Glomerular endothelial cell (primary cell): Measurements from ENCODE around the gene ADAM12. TPM values are rescaled to one million over a fixed set of nuclear protein-coding genes. Genes with fewer than 3 reads are reported as not detected.

ENCODE experiments used
- DNase-seq: peaks from one replicate; pipeline ENCODE4 v3.0.0-alpha.2; 2011; ENCODE audit warnings: low read depth, low spot score; ENCODE audit errors: extremely low read depth
- total RNA-seq: library from RNA; depleted of rRNA; stranded (reverse); fragments of >200 nt; gene quantifications from 2 replicates; pipeline ENCODE4 v1.2.3, GENCODE V29; 2015

The ADAM12 gene
- total RNA-seq, 1 donor from 2014 or later = 15.4 TPM

DNA sequence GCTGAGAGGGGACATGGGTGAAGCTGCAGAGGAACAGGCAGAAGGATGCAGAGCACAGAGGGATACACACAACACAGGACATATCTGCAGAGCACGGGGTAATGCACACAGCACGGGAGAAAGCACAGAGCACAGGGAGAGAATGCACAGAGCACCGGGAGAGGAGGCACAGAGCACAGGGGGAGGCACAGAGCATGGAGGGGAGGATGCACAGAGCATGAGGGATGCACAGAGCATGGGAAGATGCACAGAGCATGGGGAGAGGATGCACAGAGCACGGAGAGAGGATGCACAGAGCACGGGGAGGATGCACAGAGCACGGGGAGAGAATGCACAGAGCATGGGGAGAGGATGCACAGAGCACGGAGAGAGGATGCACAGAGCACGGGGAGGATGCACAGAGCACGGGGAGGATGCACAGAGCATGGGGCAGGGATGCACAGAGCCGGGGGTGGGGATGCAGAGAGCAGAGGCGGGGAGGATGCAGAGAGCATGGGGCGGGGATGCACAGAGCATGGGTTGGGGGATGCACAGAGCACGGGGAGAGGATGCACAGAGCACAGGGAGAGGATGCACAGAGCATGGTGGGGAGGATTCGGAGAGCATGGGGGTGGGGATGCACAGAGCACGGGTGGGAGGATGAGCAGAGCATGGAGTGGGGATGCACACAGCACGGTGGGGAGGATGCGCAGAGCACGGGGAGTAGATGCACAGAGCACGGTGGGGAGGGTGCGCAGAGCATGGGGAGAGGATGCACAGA, 230.0 kb downstream of the ADAM12 start:
- no peak for DNase-seq

DNA sequence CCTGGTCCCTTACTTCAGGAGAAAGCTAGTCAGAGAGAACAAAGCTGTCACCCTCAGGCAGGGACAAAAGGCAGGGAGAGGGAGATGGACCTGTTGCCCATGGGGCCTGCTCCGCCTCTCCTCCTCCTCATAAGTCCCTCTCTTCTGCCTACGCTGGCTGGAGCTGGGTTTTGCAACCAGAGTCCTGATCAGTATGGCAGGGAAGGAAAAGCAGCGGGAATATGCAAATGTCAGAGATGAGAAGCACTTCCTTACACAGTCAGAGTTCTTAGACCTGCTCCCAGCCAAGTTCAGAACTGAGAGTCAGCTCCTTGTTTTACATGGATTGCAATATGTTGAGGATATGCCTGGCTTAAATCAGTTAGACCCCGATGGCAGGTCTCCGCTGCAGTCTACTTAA, 231.1 kb downstream of the ADAM12 start:
- no peak for DNase-seq

DNA sequence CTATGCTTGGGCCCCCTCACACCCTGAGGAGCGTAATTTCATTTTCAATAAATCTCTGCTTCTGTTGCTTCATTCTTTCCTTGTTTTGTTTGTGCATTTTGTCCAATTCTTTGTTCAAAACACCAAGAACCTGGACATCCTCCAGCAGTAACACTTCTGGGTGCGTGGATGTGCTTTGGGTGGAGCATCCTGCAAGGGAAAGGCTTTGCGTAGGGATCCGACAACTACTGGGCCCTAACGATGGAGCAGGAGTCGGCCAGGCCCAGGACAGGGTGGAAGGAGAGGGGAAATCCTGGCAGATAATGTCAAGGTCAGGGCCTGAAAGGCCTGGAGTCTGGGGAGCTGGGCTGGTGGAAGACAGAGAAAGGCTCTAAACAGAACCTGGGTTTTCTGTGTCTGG, 231.8 kb downstream of the ADAM12 start:
- no peak for DNase-seq

DNA sequence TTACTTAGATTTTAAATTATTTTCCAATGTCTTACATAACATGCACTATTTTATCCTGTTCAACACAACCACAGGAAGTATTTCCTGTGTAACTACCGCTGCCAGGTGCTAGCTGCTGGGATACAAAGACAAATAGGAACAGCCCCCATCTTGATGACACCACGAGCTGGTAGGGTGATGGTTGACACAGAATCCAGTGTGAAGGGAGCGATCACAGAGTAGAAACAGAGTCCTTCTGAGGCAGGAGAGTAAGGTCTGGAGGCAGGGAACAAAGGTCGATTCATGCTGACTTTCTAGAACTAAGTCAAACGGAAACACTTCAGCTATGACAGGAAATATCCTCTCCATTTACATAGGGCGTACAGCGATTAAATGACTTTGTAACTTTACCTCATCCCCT, 232.3 kb downstream of the ADAM12 start:
- DNase-seq = no peak

DNA sequence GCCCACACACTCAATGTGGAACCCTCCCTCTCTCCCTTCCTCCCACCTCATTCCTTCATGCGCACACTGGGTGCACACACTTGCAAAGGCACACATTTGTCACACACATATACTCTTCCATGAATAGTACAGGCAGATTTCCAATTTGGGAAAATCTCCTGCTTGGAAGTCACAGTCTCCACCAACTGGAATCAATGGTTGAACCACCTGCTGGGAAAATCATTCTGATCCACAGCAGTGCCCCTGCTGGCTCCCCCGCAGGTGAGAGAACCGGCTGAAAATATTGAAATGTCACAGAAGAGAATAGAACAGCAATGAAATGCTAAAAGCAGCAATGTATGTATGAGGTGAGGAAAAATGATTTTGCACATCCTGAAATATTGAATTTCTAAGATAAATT, 232.7 kb downstream of the ADAM12 start:
- no peak for DNase-seq

DNA sequence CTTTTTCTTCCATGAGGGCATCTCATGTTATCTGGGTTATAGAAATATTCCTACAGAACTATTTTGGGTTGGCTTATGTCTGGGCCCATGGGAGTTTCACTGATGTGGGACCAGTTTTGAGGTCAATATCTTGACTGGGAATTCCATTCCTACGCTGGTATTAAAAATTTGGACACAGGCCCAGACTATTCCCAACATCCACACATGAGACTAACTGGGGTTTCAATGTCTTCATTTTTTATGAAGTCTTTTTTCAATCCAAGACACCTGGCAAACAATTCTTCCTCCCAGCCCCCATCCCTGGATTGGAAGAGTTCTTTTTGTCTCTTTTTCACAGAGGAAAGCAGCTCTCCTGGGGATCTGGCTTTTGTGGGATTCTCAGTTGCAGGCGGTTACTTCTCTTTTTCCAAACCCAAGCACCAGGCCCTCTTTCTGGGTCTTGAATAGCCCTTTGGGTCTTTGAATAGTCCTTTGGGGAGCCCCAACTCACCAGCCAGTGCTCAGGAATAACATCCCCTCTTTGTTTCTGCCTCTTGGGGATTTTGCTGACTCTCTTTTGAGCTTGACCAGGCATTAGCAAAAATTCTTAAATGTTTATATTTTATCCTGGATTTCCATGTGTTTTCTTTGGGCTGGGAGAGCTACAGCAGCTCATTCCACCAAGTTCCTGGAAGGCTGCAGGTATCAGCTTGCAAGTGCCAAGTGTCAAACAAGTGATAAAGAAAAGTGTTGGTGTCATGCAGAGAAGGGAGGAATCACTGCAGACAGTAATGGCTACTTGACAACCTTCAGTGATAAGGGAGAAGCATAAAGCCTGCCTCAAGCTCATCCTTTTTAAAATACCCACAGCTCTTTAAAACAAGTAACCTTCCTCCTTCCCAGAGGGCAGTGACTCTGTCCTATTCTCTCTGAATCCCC, 234.3 kb downstream of the ADAM12 start:
- DNase-seq = no peak

DNA sequence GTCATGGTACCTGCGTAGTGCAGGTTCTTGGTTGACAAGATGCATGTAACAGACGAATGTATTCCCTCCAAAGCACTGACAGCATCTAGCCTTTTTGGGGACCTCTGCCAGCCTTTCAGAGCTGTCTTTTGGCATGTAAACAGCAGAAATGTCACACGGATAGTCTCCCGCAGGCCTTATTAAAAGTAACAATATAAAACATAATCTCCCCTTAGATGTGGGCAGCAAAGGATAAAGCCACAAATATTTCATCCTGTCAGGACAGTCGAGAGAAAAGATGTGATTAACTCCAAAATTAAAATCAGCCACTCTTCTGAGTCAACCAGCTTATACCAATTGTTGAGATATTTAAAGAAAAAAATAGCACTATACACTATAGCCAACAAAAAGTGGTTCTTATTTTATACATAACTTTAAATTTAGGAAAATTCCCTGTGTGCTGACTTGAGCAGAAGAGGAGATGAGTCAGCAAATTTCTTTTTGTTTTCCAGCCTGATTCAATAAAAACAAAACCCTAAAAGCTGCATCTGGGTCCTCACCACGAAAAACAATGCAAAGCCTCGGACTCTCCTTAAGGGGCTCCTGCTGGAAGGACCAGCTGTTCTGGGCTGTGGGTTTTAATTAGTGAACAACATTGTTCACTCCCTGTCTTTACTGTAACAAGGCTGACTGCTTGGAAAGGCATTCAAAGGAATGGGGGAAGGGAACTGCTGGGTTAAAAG, 240.2 kb downstream of the ADAM12 start:
- DNase-seq = no peak

DNA sequence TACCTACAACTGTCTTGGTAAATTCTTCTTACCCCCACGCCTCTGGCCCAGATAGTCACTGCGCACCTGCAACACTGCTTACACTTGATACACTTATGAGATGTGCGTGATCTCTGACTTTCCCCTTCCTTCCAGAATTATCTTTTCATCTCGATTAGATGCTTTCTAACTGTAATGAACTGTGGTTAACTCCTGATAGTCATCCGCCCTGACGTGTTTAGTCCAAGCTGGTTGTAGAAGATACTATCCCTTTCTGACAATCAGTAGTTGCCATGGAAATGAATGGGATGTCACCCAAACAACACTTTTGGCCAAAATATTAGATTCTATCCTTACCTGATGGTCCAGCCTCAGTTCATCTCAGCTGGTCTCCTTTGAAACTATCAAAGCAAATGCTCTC, 241.5 kb downstream of the ADAM12 start:
- no peak for DNase-seq

DNA sequence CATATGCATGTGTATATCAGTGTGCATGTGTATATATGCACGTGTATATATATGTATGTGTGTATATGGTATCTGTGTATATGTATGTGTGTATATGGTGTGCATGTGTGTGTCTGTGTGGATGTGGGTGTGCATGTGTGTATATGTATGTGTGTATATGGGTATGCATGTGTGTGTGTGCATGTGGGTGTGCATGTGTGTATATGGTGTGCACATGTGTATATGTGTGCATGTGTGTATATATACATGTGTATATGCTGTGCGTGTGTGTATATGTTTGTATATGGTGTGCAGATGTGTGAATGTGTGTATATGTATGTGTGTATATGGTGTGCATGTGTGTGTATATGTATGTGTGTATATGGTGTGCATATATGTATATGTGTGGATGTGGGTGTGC, 245.2 kb downstream of the ADAM12 start:
- DNase-seq = no peak

DNA sequence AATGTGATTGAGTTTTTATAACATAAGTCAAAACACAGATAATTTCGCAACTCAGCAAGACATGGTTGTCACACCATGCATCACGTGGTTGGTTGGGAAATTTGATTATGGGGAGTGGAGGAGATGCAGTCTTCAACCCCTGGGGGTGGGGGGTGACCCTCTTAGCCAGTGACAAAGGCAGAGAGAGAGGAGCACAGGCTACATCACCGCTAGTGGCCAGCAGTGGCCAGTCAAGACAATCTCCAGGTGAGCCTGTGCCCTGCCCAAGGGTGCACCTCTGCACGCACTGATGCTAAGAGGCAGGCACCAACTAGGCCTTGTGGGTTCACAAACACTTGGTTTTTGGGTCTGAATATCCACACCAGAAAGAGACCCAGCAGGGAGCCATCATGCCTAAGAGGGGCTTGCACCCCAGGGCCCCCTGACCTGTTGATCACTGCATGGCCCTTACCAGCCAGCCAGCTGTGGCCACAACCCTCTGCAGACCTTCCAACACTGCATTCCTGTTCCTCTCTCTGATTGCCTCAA, 247.5 kb downstream of the ADAM12 start:
- DNase-seq = no peak

DNA sequence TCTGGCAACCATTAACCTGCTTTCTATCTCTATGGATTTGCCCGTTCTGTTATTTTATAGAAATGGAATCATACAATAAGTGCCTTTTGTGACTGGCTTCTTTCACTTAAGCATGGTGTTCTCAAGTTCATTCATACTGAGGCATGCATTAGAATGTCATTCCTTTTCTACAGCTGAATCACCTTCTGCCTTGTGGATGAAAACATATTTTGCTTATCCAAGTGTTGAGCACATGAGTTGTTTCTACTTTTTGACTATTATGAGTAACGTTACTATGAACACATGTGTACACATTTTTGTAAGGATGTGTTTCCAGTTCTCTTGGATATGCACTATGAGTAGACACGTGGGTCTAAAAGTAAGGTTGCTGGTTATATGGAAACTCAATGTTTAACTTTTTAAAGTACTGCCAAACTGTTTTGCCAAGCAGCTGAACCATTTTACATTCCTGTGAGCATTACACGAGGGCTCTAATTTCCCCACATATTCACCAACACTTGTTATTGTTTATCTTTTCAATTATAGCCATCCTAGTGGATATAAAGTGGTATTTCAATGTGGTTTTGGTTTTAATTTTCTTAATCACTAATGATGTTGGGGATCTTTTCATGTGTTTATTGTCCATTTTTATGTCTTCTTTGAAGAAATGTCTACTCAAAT, 250.6 kb downstream of the ADAM12 start:
- no peak for DNase-seq

DNA sequence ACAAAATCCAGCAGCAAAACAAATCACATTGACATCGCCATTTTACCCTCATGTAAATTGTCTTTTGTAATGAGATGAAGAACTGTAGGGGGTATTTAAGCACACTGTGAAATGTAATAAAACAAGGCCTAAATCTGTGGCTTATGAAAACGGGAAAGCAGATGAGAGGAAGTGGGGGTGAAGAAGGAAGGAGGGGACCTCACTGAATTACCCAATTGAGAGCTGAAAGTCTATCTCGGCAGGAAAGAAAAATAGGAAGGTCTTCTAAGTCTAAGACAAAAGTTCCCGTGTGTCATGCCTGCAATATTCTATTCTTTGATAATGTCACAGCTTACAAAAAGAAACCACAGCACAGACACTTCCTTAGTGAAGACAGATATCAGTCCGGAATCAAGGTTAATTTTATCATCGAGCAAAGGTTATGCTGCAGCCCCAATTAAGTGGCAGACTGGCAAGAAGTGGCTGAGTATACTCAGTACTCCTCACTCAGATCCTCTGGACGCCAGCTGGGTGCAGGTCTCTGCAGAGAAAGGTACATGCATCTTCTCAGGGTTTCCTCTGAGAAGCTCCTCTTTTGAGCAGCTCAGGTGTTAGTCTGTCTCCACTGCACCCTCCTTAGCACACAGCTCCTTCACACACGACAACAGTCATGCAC, 252.2 kb downstream of the ADAM12 start:
- DNase-seq = no peak

DNA sequence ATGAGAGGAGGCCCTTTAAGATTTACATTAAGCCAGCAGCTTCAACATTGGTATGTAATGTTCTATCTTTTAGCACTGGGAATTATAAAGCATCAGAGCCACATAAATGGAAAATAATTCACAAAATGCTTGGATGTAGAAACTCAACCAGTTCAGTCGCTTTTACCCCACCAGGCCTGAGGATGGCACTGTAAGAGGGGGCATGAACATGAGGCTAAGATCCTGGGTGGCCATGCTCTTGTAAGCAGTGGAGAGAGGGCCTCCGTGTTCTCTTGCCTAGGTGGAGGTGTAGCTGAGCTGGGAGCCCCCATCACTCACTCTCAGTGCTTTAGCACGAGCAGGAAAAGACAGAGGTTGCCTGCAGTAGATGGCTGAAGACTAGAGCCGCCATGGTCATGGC, 253.1 kb downstream of the ADAM12 start:
- no peak for DNase-seq

DNA sequence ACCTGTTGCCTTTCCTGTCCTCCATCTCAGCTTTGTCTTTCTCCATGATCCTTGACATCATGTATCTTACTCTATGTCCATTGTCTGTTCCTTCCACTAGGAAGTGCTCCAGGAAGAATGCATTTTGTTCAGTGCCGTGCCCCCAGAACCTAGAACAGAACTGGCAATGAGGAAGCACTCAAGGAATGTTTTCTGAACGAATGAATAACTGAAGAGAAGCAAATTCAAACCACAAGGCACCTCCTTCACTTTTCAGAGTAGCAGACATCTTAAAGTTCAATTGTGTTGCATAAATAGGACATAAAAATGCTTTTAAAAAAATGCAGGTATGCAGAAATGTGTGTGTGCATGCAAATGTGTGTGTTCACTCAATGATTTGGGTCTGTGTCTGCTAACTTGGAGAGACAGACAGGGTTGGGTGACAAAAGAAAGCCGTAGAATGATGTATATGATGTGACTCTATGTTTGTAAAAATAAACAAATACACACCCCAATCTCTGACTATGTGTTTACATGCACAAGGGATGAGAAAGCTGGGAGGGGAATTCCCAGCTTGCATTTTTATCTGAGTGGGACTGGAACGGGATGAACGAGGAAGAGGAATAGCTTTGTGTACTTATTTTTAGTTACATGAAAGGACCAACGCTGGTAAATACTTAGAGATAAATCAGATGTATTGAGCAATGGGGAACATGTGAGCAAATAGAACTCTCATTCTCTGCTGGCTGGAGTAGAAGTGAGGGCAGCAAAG, 254.2 kb downstream of the ADAM12 start:
- no peak for DNase-seq

DNA sequence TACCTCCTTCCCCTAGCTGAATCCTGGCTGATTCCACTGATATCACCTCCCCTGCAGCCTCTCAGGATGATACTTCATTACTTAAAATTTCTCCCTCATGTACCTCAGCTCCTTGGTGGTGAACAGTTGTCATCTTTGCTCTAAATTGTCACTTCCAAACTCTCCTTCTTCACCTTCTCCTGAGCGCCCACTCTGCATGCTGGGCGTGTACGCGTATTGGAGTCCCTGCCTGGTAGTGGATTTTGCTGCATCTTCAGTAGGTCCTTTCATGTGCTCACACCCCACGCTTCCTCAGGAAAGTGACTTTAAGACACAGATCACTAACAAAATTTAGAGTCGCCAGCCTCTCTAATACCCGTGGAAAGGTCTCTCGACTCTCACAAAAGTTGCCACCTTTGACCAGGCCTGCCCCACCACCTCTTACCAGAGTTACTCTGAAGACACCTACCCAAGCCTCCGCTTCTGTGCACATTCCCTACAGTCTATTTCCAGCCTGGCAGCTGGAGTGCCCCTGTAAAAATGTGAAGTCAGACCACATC, 255.1 kb downstream of the ADAM12 start:
- DNase-seq = no peak

DNA sequence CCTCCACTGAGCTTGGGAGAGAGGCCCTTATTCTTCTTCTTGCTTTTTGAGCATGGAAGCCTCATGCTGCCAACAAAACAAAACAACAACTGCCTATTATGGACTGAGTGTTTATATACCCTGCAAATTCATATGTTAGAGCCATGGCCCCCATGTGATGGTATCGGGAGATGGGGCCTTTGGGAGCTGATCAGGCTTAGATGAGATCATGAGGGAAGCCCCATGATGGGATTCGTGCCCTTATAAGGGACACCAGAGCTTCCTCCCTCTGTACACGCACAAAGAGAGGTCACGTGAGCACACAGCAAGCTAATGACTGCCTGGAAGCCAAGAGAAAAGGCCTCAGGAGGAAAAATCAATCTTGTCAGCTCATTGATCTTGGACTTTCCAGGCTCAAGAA, 256.9 kb downstream of the ADAM12 start:
- no peak for DNase-seq

DNA sequence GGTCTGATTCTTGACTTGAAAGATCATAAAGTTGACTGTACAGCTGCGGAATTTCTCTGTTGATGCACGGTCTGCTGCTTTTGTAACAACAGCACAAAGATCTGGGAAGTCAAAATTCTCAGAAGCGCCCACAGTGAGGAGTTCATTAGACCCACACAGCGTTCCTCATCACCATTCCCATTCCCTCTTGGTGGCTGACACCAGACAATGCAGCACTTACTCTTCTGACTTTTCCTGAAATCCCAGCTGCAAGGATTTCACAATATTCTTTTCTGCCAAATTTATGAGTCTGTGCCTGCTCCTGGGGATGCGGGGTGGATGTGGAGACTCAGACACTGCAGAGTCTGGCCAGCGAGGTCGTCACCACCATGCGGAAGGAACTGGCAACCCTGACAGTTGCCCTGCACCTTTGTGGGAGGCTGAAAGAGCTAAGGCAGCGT, 258.0 kb downstream of the ADAM12 start:
- no peak for DNase-seq

DNA sequence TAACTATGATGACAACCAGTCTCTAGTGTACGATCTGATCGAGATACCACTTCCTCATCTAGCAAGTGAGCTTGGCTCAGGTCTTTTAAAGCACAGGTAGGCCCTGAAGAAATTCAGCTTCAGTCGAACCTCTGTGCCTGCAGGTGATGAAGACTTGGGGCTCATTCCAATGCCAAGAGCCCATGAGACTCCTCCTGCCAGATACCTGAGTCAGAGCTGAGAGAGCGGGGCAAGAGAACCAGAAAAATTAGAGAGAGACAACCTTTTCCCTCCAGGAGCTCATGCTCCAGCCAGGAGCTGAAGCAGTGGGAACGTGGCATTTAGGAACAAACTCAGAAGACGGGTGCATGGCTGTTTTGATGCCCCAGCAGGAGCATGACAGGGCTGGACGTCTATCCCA, 259.3 kb downstream of the ADAM12 start:
- DNase-seq = no peak

DNA sequence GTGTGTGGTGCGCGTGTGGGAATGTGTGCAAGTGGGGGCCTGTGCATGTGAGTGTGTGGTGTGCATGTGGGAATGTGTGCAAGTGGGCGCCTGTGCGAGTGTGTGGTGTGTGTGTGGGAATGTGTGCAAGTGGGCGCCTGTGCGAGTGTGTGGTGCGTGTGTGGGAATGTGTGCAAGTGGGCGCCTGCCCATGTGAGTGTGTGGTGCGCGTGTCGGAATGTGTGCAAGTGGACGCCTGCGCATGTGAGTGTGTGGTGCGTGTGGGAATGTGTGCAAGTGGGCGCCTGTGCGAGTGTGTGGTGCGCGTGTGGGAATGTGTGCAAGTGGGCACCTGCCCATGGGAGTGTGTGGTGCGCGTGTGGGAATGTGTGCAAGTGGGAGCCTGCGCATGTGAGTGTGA, 259.7 kb downstream of the ADAM12 start:
- no peak for DNase-seq
